ENCODE results near the gene KRTAP10-4.
"Not testable (repeated sequence)": the region's sequence is repeated elsewhere in the genome, so short reads cannot be mapped to it uniquely, and the experiment has no call there.

KRTAP10-4 gene

GRCh38 chr21:44573630-44574456 lies at the start of gene KRTAP10-4:
Gene KRTAP10-4 (plus strand): TSS chr21:44573729. CDS start chr21:44573759, 30 bp downstream.
- TF ChIP-seq CTCF (IDR thresholded peaks at IDR 0.05) = not testable (repeated sequence)

GRCh38 chr21:44524414-44525371 lies 48.8 kb upstream of the KRTAP10-4 start:
- no peak for TF ChIP-seq CTCF (IDR thresholded peaks at IDR 0.05)

- TF ChIP-seq CTCF (IDR thresholded peaks at IDR 0.05) = no peak
Observed at GRCh38 chr21:44525391-44526095, 48.0 kb upstream of the KRTAP10-4 start.

- no peak for TF ChIP-seq CTCF (IDR thresholded peaks at IDR 0.05)
Observed at GRCh38 chr21:44526096-44526997, 47.2 kb upstream of the KRTAP10-4 start.

GRCh38 chr21:44527156-44527982 lies 46.2 kb upstream of the KRTAP10-4 start:
- no peak for TF ChIP-seq CTCF (IDR thresholded peaks at IDR 0.05)

- TF ChIP-seq CTCF (IDR thresholded peaks at IDR 0.05) = no peak
Observed at GRCh38 chr21:44527983-44528633, 45.4 kb upstream of the KRTAP10-4 start.

All from LNCAP (cell line).